OCI-LY3 (cell line): ENCODE results near the gene MX1.

Experiments
- CTCF ChIP-seq: fragments of 200-600, 300-600 bp; sonication (generic); IDR thresholded peaks from 2 replicates; pipeline ENCODE4 v1.5.1; 2014; ENCODE audit warnings: antibody characterized with exemption, low read length, low read depth
- EZH2phosphoT487 ChIP-seq: fragments of 200-600 bp; shearing (Covaris generic); IDR thresholded peaks from 2 replicates; pipeline ENCODE4 v1.6.1; 2018; ENCODE audit warnings: antibody characterized with exemption, mixed run types, low read depth

- no peak for TF ChIP-seq CTCF
- TF ChIP-seq EZH2phosphoT487: no peak
These were observed 57.4 kb downstream of the MX1 start for GRCh38 chr21:41483415-41483814.
